HG02943 (cell line): ENCODE results near the gene HOXD9.

ENCODE experiments used
- ATAC-seq: cut with Tn5 transposase; IDR thresholded peaks from one replicate; pipeline ENCODE4 v1.9.1; 2021; ENCODE audit warnings: mild to moderate bottlenecking, low read depth, moderate library complexity; ENCODE audit not compliant: unreplicated experiment

HOXD9 gene

GRCh38 chr2:176162911-176163671 lies 40.6 kb downstream of the HOXD9 start:
- ATAC-seq: no peak

GRCh38 chr2:176163672-176164056 lies 41.1 kb downstream of the HOXD9 start:
- no peak for ATAC-seq

GRCh38 chr2:176164201-176164600 lies 41.7 kb downstream of the HOXD9 start:
- no peak for ATAC-seq

GRCh38 chr2:176164611-176165369 lies 42.3 kb downstream of the HOXD9 start:
- no peak for ATAC-seq

GRCh38 chr2:176165370-176166050 lies 43.0 kb downstream of the HOXD9 start:
- no peak for ATAC-seq

- no peak for ATAC-seq
Measured at GRCh38 chr2:176166272-176166671, 43.8 kb downstream of the HOXD9 start.

GRCh38 chr2:176167398-176167797 lies 44.9 kb downstream of the HOXD9 start:
- ATAC-seq: no peak

GRCh38 chr2:176169181-176169580 lies 46.7 kb downstream of the HOXD9 start:
- ATAC-seq: no peak

- ATAC-seq: no peak
Measured at GRCh38 chr2:176169711-176170110, 47.2 kb downstream of the HOXD9 start.

GRCh38 chr2:176170602-176171305 lies 48.2 kb downstream of the HOXD9 start:
- ATAC-seq: no peak

- ATAC-seq: no peak
Measured at GRCh38 chr2:176171351-176172006, 49.0 kb downstream of the HOXD9 start.

GRCh38 chr2:176172007-176172894 lies 49.7 kb downstream of the HOXD9 start:
- ATAC-seq: no peak

- ATAC-seq: no peak
Measured at GRCh38 chr2:176172895-176173566, 50.5 kb downstream of the HOXD9 start.

- ATAC-seq: no peak
Measured at GRCh38 chr2:176173567-176174381, 51.3 kb downstream of the HOXD9 start.

- ATAC-seq: no peak
Measured at GRCh38 chr2:176174382-176174823, 51.9 kb downstream of the HOXD9 start.
